SK-N-MC (cell line): Measurements from ENCODE around the gene SLC2A4.

ENCODE experiments used
- DNase-seq: peaks from one replicate; pipeline ENCODE4 v3.0.0-alpha.2; 2011; ENCODE audit warnings: low read depth, low spot score
- H3K27ac ChIP-seq: fragments of 200-600 bp; sonication (generic); 2 replicates; pipeline ENCODE4 v1.5.1; 2016; ENCODE audit warnings: mixed run types
- H3K36me3 ChIP-seq: fragments of 200-600 bp; sonication (generic); 2 replicates; pipeline ENCODE4 v1.6.1; 2017; ENCODE audit warnings: antibody characterized with exemption, low read length, mixed read lengths; ENCODE audit not compliant: insufficient read depth
- H3K4me3 ChIP-seq: fragments of 200-600 bp; sonication (generic); 2 replicates; pipeline ENCODE4 v1.5.1; 2016
- H3K9ac ChIP-seq: fragments of 200-600 bp; sonication (generic); 2 replicates; pipeline ENCODE4 v1.8.0; 2017; ENCODE audit warnings: mixed run types, mixed read lengths; ENCODE audit not compliant: insufficient read length
- H3K9me3 ChIP-seq: fragments of 200-600 bp; sonication (generic); 2 replicates; pipeline ENCODE4 v1.6.1; 2017; ENCODE audit warnings: low read depth, mild to moderate bottlenecking, antibody characterized with exemption, low read length, moderate library complexity, mixed read lengths
- EZH2 ChIP-seq: fragments of 200-600 bp; sonication (generic); IDR thresholded peaks from one replicate; pipeline ENCODE4 v1.6.1; 2017; ENCODE audit warnings: antibody characterized with exemption
- FOXP2 ChIP-seq: optimal IDR thresholded peaks from 2 replicates; pipeline ENCODE3; 2011; ENCODE audit warnings: mild to moderate bottlenecking, moderate library complexity; ENCODE audit not compliant: insufficient read depth; ENCODE audit errors: extremely low read length, control extremely low read depth
- POLR2AphosphoS5 ChIP-seq: IDR thresholded peaks from 2 replicates; pipeline ENCODE4 v1.6.1; 2012; ENCODE audit warnings: mild to moderate bottlenecking, low read depth, low read length, borderline replicate concordance

The SLC2A4 gene

DNA sequence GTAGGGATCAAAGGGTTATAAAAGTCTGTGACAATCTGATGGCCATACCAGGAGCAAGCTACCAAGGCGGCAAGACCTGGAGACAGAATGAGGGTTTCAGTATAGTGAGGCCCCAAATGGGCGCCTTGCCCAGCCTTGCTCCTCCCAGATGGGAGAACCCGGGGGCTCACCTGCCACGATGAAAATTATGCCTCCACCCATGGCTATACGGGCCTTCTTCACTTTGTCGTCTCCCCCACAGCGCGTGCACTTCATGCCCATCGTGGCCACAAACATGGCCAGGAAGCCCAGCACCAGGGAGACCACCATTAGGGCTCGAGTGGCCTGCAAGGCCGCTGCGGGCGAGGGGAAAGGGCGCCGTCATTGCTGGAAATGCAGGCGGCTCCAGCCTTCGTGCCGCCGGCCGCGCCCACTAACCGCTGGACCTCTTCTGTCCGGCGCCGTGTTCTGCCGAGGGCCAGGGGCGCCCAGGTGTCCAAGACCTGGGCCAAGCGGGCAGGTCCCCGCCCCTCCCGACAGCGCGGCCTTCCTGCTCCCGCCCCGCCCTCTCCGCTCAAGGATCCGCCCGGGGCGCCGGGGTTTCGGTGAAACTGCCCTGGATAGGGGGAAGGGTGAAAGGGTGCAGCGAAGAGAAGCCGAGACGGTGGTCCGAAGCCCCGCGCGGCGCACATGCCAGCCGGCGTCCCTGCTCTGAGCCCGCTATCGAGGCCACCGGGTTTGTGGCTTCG, 20.7 kb upstream of the SLC2A4 start:
- H3K9me3 ChIP-seq = no peaks in the 10 kb centered on the region
- H3K9ac ChIP-seq = no peak overlapping the region
- no peak overlapping the region for H3K4me3 ChIP-seq
- TF ChIP-seq FOXP2 = no peak
- TF ChIP-seq EZH2 = no peak
- no peak for TF ChIP-seq POLR2AphosphoS5
- peaks cover 17% of the 10 kb centered on the region for H3K36me3 ChIP-seq
- no peak for DNase-seq
- no peak overlapping the region for H3K27ac ChIP-seq

DNA sequence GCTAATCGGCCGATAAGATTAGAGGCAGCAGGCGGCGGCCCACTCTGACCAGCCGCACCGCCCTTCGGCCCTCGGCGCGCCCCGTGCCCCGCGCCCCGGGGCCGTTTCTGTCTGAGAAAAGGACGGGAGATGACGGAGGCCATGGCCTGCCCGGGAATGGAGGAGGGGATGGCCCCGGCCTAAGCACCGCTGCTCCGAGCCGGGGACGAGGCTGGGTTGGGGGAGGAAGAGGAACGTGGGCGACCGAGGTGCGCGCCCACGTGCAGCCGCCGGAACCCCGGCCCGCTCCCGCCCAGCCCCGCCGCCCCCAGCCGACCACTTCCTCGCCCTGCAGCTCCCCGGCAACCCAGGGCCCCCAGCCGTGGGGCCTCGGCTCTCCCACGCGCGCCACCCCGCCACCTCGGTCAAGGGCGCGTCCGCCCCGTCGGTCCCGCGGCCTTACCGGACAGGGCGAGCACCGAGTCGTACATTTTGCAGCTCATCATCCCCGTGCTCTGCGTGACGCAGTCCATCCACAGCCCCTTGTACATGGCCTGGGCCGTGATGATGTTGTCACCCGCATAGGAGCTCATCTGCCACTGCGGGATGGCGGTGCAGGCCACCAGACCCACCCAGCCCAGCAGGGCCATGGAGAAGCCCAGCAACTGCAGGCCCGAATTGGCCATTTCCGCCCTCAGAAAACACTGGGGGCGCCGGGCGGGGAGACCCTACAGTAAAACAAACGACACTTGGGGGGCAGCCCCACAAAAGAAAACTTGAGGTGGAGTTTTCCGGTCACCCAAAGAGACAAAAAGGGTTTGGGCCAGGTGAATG, 19.9 kb upstream of the SLC2A4 start:
- Histone ChIP-seq H3K36me3 (peaks cover 17% of the 10 kb centered on the region), H3K9ac (no peak overlapping the region), H3K4me3 (no peak overlapping the region), H3K9me3 (no peaks in the 10 kb centered on the region), H3K27ac (no peak overlapping the region)
- TF ChIP-seq FOXP2 = no peak
- DNase-seq = no peak

DNA sequence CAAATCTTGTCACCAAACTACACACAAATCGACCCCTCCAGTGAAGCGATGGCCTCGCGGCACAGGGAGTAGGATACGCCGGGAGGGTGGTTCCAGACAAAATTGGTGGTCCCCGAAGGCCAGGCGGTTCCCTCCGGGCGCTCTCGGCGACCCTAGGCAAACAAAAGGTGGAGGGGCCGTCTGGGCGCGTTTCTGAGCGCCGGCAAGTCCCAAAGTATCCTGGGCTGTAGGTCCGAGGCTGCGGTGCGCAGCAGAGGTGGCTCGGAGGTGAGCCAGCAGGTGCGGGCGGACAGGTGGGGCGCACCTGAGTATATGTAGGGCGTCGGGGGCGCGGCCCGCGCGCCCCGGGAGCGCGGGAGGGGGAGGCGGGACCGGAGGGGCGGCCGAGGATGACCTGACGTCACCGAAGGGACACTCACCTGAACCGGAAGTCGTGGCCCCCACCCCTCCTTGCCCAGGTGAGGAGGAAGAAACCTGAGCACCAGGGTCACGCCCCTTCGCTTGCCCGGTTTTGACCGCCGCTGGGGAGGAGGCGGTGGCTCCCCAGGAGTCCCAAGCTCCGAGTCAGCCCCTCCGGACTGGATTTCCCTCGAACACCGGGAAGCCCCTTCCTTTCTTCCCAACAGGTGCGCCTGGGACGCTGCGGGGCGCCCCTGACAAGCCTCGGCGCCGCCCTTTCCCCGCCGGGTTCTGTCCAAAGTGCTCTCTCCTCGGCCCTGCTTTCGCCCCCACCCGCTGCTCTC, 19.2 kb upstream of the SLC2A4 start, which contains the start of gene CLDN7:
Gene CLDN7, minus strand, starts transcription at position 287 of the 743 bp plus-strand sequence. CDS start 435 bp downstream, outside the sequence.
- Histone ChIP-seq H3K27ac (no peak within 1 kb of the TSS), H3K36me3 (peaks cover 17% of the 10 kb centered on the region), H3K4me3 (no peak within 1 kb of the TSS), H3K9ac (no peak within 1 kb of the TSS), H3K9me3 (no peaks in the 10 kb centered on the region)
- no peak for DNase-seq
- TF ChIP-seq EZH2 (no peak), POLR2AphosphoS5 (no peak), FOXP2 (no peak)

DNA sequence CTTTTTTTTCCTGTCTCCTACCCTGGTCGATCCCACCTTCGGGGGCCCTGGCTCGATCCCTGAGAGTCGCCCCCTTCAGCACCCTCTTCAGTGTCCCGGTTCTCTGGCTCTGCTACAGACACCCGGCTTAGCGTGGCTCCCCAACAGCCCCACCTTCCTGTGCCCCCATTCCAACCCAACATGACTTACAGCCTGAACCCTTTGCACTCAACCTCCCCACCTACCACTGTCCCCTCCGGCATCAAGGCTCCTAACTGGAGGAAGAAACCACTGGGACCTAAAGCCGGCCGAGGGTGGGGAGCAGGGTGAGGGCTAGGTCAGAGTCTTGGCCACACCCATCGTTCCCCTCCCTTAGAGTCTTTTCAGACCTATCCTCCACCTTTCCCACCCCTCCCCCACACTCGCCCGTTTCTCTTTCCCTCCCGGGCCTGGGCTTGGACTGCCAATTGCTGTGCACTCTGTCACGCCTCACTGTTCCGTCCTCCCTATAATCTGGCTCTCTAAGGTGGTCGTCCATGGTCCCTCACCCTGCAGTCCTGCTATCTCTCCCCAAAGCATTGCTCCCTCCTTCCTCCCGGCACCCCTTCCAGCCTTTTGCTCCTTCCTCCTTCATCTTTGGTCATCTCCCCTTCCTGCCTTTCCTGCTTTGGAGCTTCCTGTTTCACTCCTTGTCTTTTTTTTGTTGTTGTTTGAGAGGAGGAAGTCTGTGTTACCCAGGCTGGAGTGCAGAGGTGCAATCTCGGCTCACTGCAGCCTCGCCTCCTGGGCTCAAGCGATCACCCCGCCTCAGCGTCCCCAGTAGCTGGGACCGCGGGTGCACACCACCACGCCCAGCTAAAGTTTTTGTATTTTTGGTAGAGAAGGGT, 18.4 kb upstream of the SLC2A4 start:
- no peak for DNase-seq
- Histone ChIP-seq H3K9me3 (no peaks in the 10 kb centered on the region), H3K36me3 (peaks cover 17% of the 10 kb centered on the region), H3K27ac (no peak overlapping the region), H3K4me3 (no peak overlapping the region), H3K9ac (no peak overlapping the region)
- no peak for TF ChIP-seq FOXP2
- TF ChIP-seq EZH2 = no peak
- no peak for TF ChIP-seq POLR2AphosphoS5

DNA sequence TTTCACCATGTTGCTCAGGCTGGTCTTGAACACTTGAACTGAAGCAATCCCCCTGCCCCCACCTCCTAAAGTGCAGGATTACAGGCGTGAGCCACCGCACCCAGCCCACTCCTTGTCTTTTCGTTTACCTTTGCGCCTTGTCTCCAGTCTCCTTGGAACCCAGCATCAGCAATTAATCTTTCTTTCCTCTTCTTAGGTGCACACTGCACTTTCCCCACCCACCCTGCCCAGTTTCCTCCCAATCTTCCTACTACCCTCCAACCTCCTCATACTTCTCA, 17.8 kb upstream of the SLC2A4 start:
- H3K27ac ChIP-seq = no peak overlapping the region
- no peak for DNase-seq
- TF ChIP-seq POLR2AphosphoS5 (no peak), EZH2 (no peak), FOXP2 (no peak)
- H3K36me3 ChIP-seq = peaks cover 13% of the 10 kb centered on the region
- no peaks in the 10 kb centered on the region for H3K9me3 ChIP-seq
- H3K9ac ChIP-seq = no peak overlapping the region
- no peak overlapping the region for H3K4me3 ChIP-seq

DNA sequence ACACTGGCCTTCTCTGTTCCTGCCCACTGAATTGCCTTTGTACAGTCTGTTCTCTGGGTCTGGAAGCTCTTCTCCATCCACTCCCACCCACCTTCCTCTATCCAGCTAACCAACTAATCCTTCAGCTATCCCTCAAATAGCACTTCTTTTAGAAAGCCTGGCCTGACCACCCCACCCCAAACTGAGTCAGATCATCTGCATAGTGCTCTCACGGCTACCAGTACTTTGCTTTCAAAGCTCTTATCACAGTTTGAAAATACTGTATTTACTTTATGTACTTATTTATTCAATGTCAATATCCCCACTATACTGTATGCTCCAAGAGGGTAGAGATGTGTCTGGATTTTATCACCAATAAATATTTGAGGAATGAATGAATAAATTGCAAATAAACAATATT, 14.7 kb upstream of the SLC2A4 start:
- DNase-seq = no peak
- Histone ChIP-seq H3K36me3 (no peaks in the 10 kb centered on the region), H3K4me3 (no peak overlapping the region), H3K9me3 (no peaks in the 10 kb centered on the region), H3K27ac (no peak overlapping the region), H3K9ac (no peak overlapping the region)
- TF ChIP-seq FOXP2 (no peak), POLR2AphosphoS5 (no peak), EZH2 (no peak)

DNA sequence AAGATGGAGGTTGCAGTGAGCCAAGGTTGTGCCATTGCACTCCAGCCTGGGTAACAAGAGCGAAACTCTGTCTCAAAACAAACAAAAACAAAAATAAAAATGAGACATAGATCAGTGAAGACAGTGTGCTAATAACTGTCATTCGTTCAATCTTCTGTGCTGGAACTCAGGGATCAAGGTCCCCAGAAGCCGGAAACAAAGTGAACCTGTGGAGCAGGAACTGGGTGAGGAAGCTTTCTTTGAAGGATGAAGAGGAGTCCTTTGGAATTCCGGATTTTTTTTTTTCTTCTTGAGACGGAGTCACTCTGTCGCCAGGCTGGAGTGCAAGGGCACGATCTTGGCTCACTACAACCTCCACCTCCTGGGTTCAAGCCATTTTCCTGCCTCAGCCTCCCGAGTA, 2.1 kb upstream of the SLC2A4 start:
- no peak overlapping the region for H3K4me3 ChIP-seq
- H3K9me3 ChIP-seq = no peaks in the 10 kb centered on the region
- no peak for TF ChIP-seq FOXP2
- no peak for TF ChIP-seq EZH2
- no peak for TF ChIP-seq POLR2AphosphoS5
- no peak for DNase-seq
- no peak overlapping the region for H3K27ac ChIP-seq
- no peak overlapping the region for H3K9ac ChIP-seq
- no peaks in the 10 kb centered on the region for H3K36me3 ChIP-seq
